Bladder microvascular endothelial cell (primary cell): ENCODE measurements around the gene POLD4. TPM values are rescaled to one million over a fixed set of nuclear protein-coding genes. Genes with fewer than 3 reads are reported as not detected.

Experiments used
- total RNA-seq: library from RNA; depleted of rRNA; stranded (reverse); fragments of >200 nt; gene quantifications from 2 replicates; pipeline ENCODE4 v1.2.3, GENCODE V29; 2014

The POLD4 gene
- total RNA-seq = 25.3 and 26.1 TPM in 2 replicates

DNA sequence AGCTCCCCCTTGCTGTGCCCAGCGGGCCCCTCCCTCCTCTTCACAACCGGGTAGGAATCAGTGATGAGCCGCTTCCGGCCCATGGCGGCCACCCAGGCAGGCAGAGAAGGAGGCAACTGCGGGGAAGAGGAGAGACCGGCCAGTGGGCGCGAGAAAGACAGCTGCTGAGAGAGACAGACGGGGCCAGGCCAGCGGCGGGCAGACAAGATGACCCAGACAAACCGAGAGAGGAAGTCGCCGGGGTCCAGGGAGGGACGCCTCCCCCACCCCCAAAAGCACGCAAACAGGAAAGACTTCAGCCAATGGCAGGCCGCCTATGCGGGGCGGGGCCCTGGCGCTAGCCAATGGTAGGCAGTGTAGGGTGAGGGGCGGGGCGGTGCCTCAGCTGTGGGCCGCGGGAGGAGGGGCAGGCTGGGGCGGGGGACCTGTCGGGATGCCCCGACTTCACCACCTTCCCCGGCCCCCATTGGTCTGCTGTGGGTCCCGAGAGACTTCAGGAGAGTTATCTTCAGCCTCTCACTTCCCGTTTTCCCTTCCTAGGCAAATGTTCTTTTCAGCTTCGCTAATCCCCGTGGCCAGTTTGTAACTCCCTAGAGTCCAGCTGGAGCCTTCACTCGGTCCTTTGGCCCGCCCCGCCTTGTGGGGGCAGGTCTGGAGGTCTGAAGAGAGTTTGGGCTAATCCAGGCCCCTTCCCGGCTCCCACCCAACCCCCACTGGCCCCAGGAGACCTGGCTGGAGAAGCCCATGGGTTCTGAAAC lies at the start of gene POLD4:
Gene POLD4 (minus strand): TSS at position 230 of the 758 bp plus-strand sequence. CDS start 147 bp downstream, at position 83.

DNA sequence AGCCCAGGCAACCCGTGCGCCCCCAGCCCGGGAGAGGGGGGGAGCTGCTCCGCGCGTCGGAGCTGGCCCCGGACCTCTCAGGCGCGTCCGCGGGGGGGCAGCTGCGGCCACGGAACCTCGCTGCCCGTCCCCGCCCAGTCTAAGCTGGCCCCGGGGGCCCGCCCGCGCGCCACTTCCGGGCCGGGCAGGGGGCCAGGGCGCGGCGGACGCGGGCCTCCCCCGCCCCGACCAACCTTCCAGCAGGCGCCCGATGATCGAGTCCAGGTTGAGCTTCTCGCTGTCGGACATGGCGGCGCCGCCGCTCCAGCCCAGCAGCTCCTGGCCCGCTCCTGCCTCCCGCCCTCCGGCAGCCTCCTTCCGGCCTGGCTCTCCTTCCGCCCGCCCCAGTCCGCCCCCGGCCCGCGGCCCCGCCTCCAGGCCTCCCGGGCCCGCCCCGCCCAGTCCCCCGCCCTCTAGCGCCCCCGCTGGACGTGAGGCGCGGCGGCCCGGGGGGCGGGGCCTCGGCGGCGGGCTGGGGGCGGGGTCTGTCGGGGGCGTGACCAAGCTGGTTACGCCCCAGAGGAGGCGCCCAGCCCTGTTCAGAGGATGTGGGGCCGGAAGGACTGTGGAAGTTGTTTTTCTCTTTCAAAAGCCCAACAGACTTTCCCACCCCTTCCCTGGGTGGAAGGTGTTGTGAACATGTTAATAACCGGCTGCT lies 48.3 kb upstream of the POLD4 start, which contains the start of gene PPP1CA:
Gene PPP1CA (minus strand): TSS at position 364 of the 697 bp plus-strand sequence. CDS start 76 bp downstream, at position 288.

DNA sequence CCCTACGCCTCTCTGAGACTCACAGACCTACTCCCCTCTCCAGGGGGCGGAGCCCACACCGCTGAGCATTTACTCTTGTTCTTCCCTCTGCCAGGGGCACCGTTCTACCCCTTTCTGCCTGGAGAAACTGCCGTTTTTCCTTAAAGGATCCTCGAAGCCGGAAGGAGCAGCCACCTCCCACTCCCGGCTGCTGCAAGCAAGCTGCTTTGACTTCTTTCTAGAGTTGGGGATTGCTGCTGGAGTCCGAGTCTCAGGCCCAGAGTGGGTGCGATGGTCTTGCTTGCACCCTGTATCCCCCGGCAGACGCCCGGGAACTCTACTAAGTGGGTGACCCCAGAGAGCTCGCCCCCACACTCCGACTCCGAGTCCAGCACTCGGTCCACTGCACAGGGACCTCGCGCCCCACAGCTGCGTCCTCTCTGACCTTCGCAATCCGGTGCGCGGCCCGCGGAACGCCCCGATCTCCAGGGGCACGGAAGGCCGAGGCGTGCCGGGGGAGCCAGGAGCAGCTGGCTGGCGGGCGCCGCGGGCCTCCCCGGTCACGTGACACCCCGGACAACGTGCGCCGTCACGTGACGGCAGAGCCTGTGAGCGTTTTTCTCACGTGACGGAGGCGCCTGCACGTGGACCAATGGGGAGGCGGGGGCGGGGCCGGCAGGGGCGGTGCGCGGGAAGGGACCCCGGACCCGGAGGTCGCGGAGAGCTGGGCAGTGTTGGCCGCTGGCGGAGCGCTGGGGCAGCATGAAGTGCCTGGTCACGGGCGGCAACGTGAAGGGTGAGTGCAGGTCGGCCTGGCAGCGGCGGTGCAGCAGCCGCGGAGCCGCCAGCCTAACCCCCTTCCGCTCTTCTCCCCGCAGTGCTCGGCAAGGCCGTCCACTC lies 38.2 kb upstream of the POLD4 start, which contains the start of gene RAD9A:
Gene RAD9A (plus strand): TSS at position 683 of the 879 bp plus-strand sequence. CDS start 59 bp downstream, at position 742.

DNA sequence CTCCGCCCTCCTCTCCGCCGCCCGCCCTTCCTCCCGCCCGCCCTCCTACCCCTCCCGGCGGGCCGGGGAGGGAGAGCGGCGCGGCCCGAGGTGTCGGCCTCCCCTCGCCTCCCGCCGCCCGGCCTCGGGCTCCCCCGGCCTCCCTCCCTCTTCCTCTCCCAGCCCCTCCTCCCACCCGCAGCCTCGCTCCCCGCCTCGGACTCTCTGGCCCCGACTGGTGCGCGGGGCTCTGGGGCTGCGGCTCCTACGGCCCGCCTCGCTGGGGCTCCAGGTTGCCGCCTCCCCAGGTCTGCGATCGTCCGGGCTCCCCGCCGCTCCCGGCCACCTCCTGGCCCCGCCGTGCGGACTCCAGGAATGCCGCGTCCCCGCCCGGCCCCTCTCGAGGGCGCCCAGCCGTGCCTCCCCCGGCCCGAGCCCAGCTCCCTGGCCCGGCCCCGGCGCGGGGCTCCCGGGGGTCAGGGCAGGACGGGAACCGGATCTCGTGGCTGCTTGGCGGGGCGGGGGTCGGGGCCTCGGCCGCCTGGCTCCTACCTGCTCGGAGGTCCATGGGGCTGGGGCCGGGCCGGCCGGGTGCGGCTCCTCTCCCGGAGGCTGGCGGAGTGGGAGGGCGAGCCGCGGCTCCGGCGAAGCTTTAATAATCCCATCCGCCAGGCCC lies 19.8 kb upstream of the POLD4 start, which contains the start of gene CLCF1:
Gene CLCF1 (minus strand): TSS at position 606 of the 655 bp plus-strand sequence. CDS start 59 bp downstream, at position 547.

DNA sequence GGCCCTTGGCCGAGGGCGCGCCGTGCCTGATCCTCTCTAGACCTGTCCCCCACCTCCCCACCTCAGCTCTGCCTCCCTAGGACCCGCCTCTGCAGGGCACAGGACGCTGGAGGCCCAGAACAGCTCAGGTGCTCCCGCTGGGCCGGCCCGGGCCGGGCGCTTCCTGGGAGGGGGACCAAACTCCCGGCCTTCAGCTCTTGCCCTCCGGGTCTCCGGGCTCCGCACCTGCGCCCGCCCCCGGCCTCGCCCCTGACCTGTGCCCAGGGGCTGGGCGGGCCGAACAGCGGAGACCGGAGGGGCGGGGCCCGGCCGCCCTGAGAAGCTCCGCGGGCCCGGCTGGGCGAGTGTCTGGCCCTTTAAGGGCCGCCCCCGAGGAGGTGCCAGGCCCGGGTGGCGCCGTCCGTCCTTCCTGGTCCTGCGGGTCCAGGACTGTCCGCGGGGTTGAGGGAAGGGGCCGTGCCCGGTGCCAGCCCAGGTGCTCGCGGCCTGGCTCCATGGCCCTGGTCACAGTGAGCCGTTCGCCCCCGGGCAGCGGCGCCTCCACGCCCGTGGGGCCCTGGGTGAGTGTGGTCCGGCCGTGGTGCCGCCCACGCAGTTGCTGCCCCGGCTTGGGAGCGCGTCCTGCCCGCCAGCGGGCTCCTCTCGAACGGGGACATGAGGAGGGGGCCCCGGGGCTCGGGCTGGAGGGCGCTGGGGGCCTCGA lies 50.1 kb downstream of the POLD4 start, which contains the start of gene SSH3:
Gene SSH3 (plus strand): TSS at position 399 of the 703 bp plus-strand sequence. CDS start 96 bp downstream, at position 495.

Other genes with a start within 250 kb of the POLD4 start
- 26.9 and 71.6 TPM in 2 replicates for gene KDM2A, start 234.3 kb downstream of the POLD4 start, total RNA-seq
- 46.2 and 48.2 TPM in 2 replicates for gene GRK2, start 87.1 kb downstream of the POLD4 start, total RNA-seq
- gene ANKRD13D, start 64.2 kb downstream of the POLD4 start, total RNA-seq = 36.8 and 36.9 TPM in 2 replicates
- gene SSH3, start 50.0 kb downstream of the POLD4 start, total RNA-seq = 10.0 and 14.1 TPM in 2 replicates
- gene CLCF1, start 20.1 kb upstream of the POLD4 start, total RNA-seq = 1.9 and 2.7 TPM in 2 replicates
- gene RAD9A, start 38.4 kb upstream of the POLD4 start, total RNA-seq = 2.6 and 6.7 TPM in 2 replicates
- gene PPP1CA, start 48.3 kb upstream of the POLD4 start, total RNA-seq = 195 and 241 TPM in 2 replicates
- gene TBC1D10C, start 50.5 kb upstream of the POLD4 start, total RNA-seq = under 0.01 and 0.16 TPM in 2 replicates
- gene CARNS1, start 62.1 kb upstream of the POLD4 start, total RNA-seq = under 0.01 and 0.19 TPM in 2 replicates
- 27.4 and 29.8 TPM in 2 replicates for gene RPS6KB2, start 74.9 kb upstream of the POLD4 start, total RNA-seq
- 0.49 and 1.1 TPM in 2 replicates for gene PTPRCAP, start 84.1 kb upstream of the POLD4 start, total RNA-seq
- gene CORO1B, start 89.9 kb upstream of the POLD4 start, total RNA-seq = 168 and 215 TPM in 2 replicates
- not detected in 2 replicates for gene GPR152, start 99.2 kb upstream of the POLD4 start, total RNA-seq
- 2.9 and 3.1 TPM in 2 replicates for gene CABP4, start 101.8 kb upstream of the POLD4 start, total RNA-seq
- 18.5 and 42.5 TPM in 2 replicates for gene TMEM134, start 115.7 kb upstream of the POLD4 start, total RNA-seq
- gene AIP, start 129.5 kb upstream of the POLD4 start, total RNA-seq = 96.8 and 108 TPM in 2 replicates
- gene PITPNM1, start 151.8 kb upstream of the POLD4 start, total RNA-seq = 5.0 and 8.2 TPM in 2 replicates
- gene CDK2AP2, start 154.6 kb upstream of the POLD4 start, total RNA-seq = 19.2 and 22.7 TPM in 2 replicates
- not detected in 2 replicates for gene CABP2, start 169.9 kb upstream of the POLD4 start, total RNA-seq
- 693 and 847 TPM in 2 replicates for gene GSTP1, start 230.3 kb upstream of the POLD4 start, total RNA-seq